IMR-90 (cell line): ENCODE results near the gene MRPL58. TPM values are rescaled to one million over a fixed set of nuclear protein-coding genes. Genes with fewer than 3 reads are reported as not detected.

ENCODE experiments used
- ATAC-seq: fragments of 200-7000 bp; cut with Tn5 transposase; 2 replicates; pipeline ENCODE4 v1.9.1; 2020; ENCODE audit warnings: low read depth, mild to moderate bottlenecking, moderate library complexity
- BruUV-seq: library from RNA; stranded (reverse); fragments of 400-500 nt; replicated peaks from 2 replicates; lab custom pipeline; 2021; lab: Mats Ljungman, UMichigan
- CTCF ChIA-PET: fragments of 300-600 bp; formaldehyde crosslinking; extraction: SDS; loops from one replicate; lab custom pipeline; 2021; ENCODE audit warnings: antibody characterized with exemption; lab: Yijun Ruan, JAX
- POLR2A ChIA-PET: fragments of 300-600 bp; sonication (Branson Sonifier 250); formaldehyde crosslinking; loops from one replicate; lab custom pipeline; 2022; ENCODE audit warnings: antibody characterized with exemption; ENCODE audit not compliant: unreplicated experiment; lab: Charles Lee
- DNase-seq: peaks from one replicate; pipeline ENCODE4 v3.0.0; 2013
- H2AFZ ChIP-seq: replicated peaks from 2 replicates; pipeline ENCODE3; 2013; ENCODE audit warnings: low read length, mild to moderate bottlenecking; ENCODE audit not compliant: poor library complexity
- H2AK5ac ChIP-seq: 2 replicates; pipeline ENCODE4 v1.6.1; 2013; ENCODE audit warnings: low read depth, low read length, inconsistent platforms
- H2AK9ac ChIP-seq: replicated peaks from 2 replicates; pipeline ENCODE3; 2013; ENCODE audit warnings: mild to moderate bottlenecking, low read depth, low read length, moderate library complexity; ENCODE audit not compliant: poor library complexity
- H2BK120ac ChIP-seq: 2 replicates; pipeline ENCODE4 v1.6.1; 2013; ENCODE audit warnings: low read depth, low read length, inconsistent platforms
- H2BK15ac ChIP-seq: 3 replicates; pipeline ENCODE4 v1.6.1; 2013; ENCODE audit warnings: low read depth, low read length, inconsistent platforms
- H2BK20ac ChIP-seq: 2 replicates; pipeline ENCODE4 v1.6.1; 2013; ENCODE audit warnings: low read depth, mild to moderate bottlenecking, inconsistent platforms, low read length, moderate library complexity
- H2BK5ac ChIP-seq: 2 replicates; pipeline ENCODE4 v1.6.1; 2013; ENCODE audit warnings: mild to moderate bottlenecking, low read depth, low read length, inconsistent platforms; ENCODE audit not compliant: poor library complexity, severe bottlenecking
- H3K14ac ChIP-seq: replicated peaks from 2 replicates; pipeline ENCODE4 v1.6.1; 2013; ENCODE audit warnings: low read depth, low read length, inconsistent platforms
- H3K18ac ChIP-seq: 2 replicates; pipeline ENCODE4 v1.6.1; 2013; ENCODE audit warnings: low read depth, low read length, control low read depth
- H3K23ac ChIP-seq: 2 replicates; pipeline ENCODE4 v1.6.1; 2013; ENCODE audit warnings: low read depth, low read length, inconsistent platforms
- H3K27ac ChIP-seq: 2 replicates; pipeline ENCODE4 v1.5.1; 2013; ENCODE audit warnings: mild to moderate bottlenecking, control low read depth, low read length; ENCODE audit not compliant: insufficient read depth
- H3K27me3 ChIP-seq: 2 replicates; pipeline ENCODE4 v1.6.1; 2013; ENCODE audit warnings: low read length; ENCODE audit not compliant: control insufficient read depth, insufficient read depth
- H3K36me3 ChIP-seq: 2 replicates; pipeline ENCODE4 v1.6.1; 2013; ENCODE audit warnings: low read length, mixed read lengths; ENCODE audit not compliant: control insufficient read depth, insufficient read depth
- H3K4ac ChIP-seq: 2 replicates; pipeline ENCODE4 v1.6.1; 2013; ENCODE audit warnings: low read depth, low read length, inconsistent platforms
- H3K4me1 ChIP-seq: 2 replicates; pipeline ENCODE4 v1.6.1; 2013; ENCODE audit warnings: low read length, mixed read lengths; ENCODE audit not compliant: control insufficient read depth, insufficient read depth
- H3K4me2 ChIP-seq: 2 replicates; pipeline ENCODE4 v1.6.1; 2013; ENCODE audit warnings: low read depth, mild to moderate bottlenecking, control low read depth, low read length, moderate library complexity
- H3K4me3 ChIP-seq: 2 replicates; pipeline ENCODE4 v1.5.1; 2013; ENCODE audit warnings: low read depth, mild to moderate bottlenecking, control low read depth, low read length, moderate library complexity; ENCODE audit not compliant: insufficient read depth
- H3K56ac ChIP-seq: 2 replicates; pipeline ENCODE4 v1.6.1; 2013; ENCODE audit warnings: low read length, inconsistent platforms; ENCODE audit not compliant: insufficient read depth; ENCODE audit errors: extremely low read depth
- H3K79me1 ChIP-seq, 2 experiments: 2 replicates each; pipeline ENCODE4 v1.6.1; 2013; ENCODE audit warnings: low read length in 2 of 2, inconsistent platforms in 1 of 2, low read depth in 1 of 2
- H3K9ac ChIP-seq: 2 replicates; pipeline ENCODE4 v1.6.1; 2013; ENCODE audit warnings: low read depth, low read length, control low read depth
- H3K9me1 ChIP-seq: 2 replicates; pipeline ENCODE4 v1.6.1; 2013; ENCODE audit warnings: low read length, inconsistent platforms; ENCODE audit not compliant: insufficient read depth
- H3K9me3 ChIP-seq: 2 replicates; pipeline ENCODE4 v1.6.1; 2013; ENCODE audit warnings: low read length; ENCODE audit not compliant: control insufficient read depth, insufficient read depth
- H4K20me1 ChIP-seq: 2 replicates; pipeline ENCODE4 v1.6.1; 2013; ENCODE audit warnings: low read length, inconsistent platforms; ENCODE audit not compliant: insufficient read depth
- H4K5ac ChIP-seq: 2 replicates; pipeline ENCODE4 v1.6.1; 2013; ENCODE audit warnings: mild to moderate bottlenecking, low read depth, low read length, control low read depth
- H4K8ac ChIP-seq, 2 experiments: 2 replicates each; pipeline ENCODE4 v1.6.1; 2013; ENCODE audit warnings: low read depth in 2 of 2, low read length in 2 of 2, control low read depth in 1 of 2, inconsistent platforms in 1 of 2
- H4K91ac ChIP-seq: 2 replicates; pipeline ENCODE4 v1.6.1; 2013; ENCODE audit warnings: low read depth, low read length, inconsistent platforms; ENCODE audit not compliant: insufficient read depth
- BHLHE40 ChIP-seq: fragments of 150-350 bp; IDR thresholded peaks from 2 replicates; pipeline ENCODE4 v1.6.1; 2016; ENCODE audit warnings: mild to moderate bottlenecking, low read depth, low read length
- CEBPB ChIP-seq: IDR thresholded peaks from 2 replicates; pipeline ENCODE4 v1.6.1; 2012; ENCODE audit warnings: low read depth, low read length, improper control_type of control experiment
- CHD1 ChIP-seq: IDR thresholded peaks from 2 replicates; pipeline ENCODE4 v1.6.1; 2012; ENCODE audit warnings: low read depth, low read length, improper control_type of control experiment
- CTCF ChIP-seq: conservative IDR thresholded peaks from 2 replicates; pipeline ENCODE4 v1.5.1; 2012; ENCODE audit warnings: mild to moderate bottlenecking, low read depth, low read length, improper control_type of control experiment
- ELK1 ChIP-seq: fragments of 150-350 bp; IDR thresholded peaks from 2 replicates; pipeline ENCODE4 v1.6.1; 2016; ENCODE audit warnings: low read depth, mild to moderate bottlenecking, low read length, moderate library complexity, borderline replicate concordance
- FOS ChIP-seq: fragments of 150-350 bp; IDR thresholded peaks from 2 replicates; pipeline ENCODE4 v1.6.1; 2016; ENCODE audit warnings: low read depth, low read length
- MAFK ChIP-seq: IDR thresholded peaks from 2 replicates; pipeline ENCODE4 v1.6.1; 2012; ENCODE audit warnings: low read depth, low read length, improper control_type of control experiment
- MAZ ChIP-seq: IDR thresholded peaks from 2 replicates; pipeline ENCODE4 v1.6.1; 2012; ENCODE audit warnings: low read depth, mild to moderate bottlenecking, low read length, improper control_type of control experiment, moderate library complexity, borderline replicate concordance
- MXI1 ChIP-seq: IDR thresholded peaks from 2 replicates; pipeline ENCODE4 v1.6.1; 2012; ENCODE audit warnings: low read depth, mild to moderate bottlenecking, low read length, moderate library complexity, borderline replicate concordance
- NFE2L2 ChIP-seq: fragments of 150-350 bp; IDR thresholded peaks from 2 replicates; pipeline ENCODE4 v1.6.1; 2016; ENCODE audit warnings: low read depth, mild to moderate bottlenecking, low read length
- POLR2A ChIP-seq: IDR thresholded peaks from 2 replicates; pipeline ENCODE4 v1.6.1; 2012; ENCODE audit warnings: mild to moderate bottlenecking, low read depth, low read length
- RAD21 ChIP-seq: IDR thresholded peaks from 2 replicates; pipeline ENCODE4 v1.6.1; 2012; ENCODE audit warnings: low read length, improper control_type of control experiment
- RCOR1 ChIP-seq: IDR thresholded peaks from 2 replicates; pipeline ENCODE4 v1.6.1; 2012; ENCODE audit warnings: mild to moderate bottlenecking, low read length, improper control_type of control experiment; ENCODE audit not compliant: insufficient replicate concordance
- SMC3 ChIP-seq: fragments of 150-350 bp; IDR thresholded peaks from 2 replicates; pipeline ENCODE4 v1.6.1; 2016; ENCODE audit warnings: low read depth, mild to moderate bottlenecking, antibody characterized with exemption, low read length, moderate library complexity
- USF2 ChIP-seq: fragments of 150-350 bp; IDR thresholded peaks from 2 replicates; pipeline ENCODE4 v1.6.1; 2017; ENCODE audit warnings: mild to moderate bottlenecking, antibody characterized with exemption, low read length, low read depth
- WGBS, 2 experiments: methylation state at CpG; one replicate each; pipeline versions ENCODE4 v1.1.5 to v1.1.7; 2013; ENCODE audit warnings: missing lambda C conversion rate in 2 of 2; ENCODE audit not compliant: insufficient read length in 1 of 2; ENCODE audit errors: extremely low coverage in 2 of 2; 5-methylcytosine and 5-hydroxymethylcytosine counted together
- dilution Hi-C: fragments of 300-500 bp; cut with HindIII; formaldehyde crosslinking; loops from one replicate; pipeline ENCODE4 v1.14.3; 2018; ENCODE audit warnings: low sequenced_read_pairs; ENCODE audit not compliant: unreplicated experiment
- in situ Hi-C: fragments of 300-500 bp; cut with MboI; formaldehyde crosslinking; loops from 3 replicates; pipeline ENCODE4 v1.14.3; 2019; ENCODE audit warnings: low sequenced_read_pairs, inconsistent platforms, mixed read lengths
- intact Hi-C: fragments of 100-400 bp; cut with micrococcal nuclease; formaldehyde crosslinking; loops from 2 replicates; pipeline ENCODE4 v1.10.0; 2022
- polyA plus RNA-seq, 3 experiments: library from polyadenylated mRNA; depleted of rRNA; stranded (reverse); fragments of >200 nt; gene quantifications; 2 replicates each; pipeline ENCODE4 v1.2.3, GENCODE V29; 2012; ENCODE audit warnings: low replicate concordance in 1 of 3
- total RNA-seq: library from RNA; depleted of rRNA; stranded (reverse); fragments of >200 nt; gene quantifications from 2 replicates; pipeline ENCODE4 v1.2.3, GENCODE V29; 2012

MRPL58 gene
- total and polyA plus RNA-seq, 2 of the 4 experiments (the other 2 are of a cell fraction), result 42.5 to 53.0 TPM

GRCh38 chr17:74979408-74980146, 32.9 kb upstream of the MRPL58 start:
- Histone ChIP-seq H2AFZ (no peak overlapping the region), H2AK5ac (no peak overlapping the region), H3K56ac (no peak overlapping the region), H3K4me1 (peaks cover 10% of the 10 kb centered on the region), H3K9me3 (no peaks in the 10 kb centered on the region), H3K79me1 (peaks cover 4 to 12% of the 10 kb centered on the region in 2 experiments; a peak in 3 of 4 replicates), H3K36me3 (no peaks in the 10 kb centered on the region), H3K27ac (no peak overlapping the region), H4K91ac (no peak overlapping the region), H3K27me3 (peaks cover 13% of the 10 kb centered on the region), H3K9me1 (peaks cover 5% of the 10 kb centered on the region), H2BK5ac (no peak overlapping the region), H2BK15ac (no peak overlapping the region), H3K23ac (no peak overlapping the region), H4K8ac (no peak overlapping the region), H3K14ac (no peak overlapping the region), H3K4me2 (no peak overlapping the region), H3K9ac (no peak overlapping the region), H3K4ac (no peak overlapping the region), H3K18ac (no peak overlapping the region), H2AK9ac (no peak overlapping the region), H4K20me1 (no peaks in the 10 kb centered on the region), H2BK20ac (no peak overlapping the region), H2BK120ac (no peak overlapping the region), H3K4me3 (no peak overlapping the region), H4K5ac (no peak overlapping the region)
- POLR2A ChIA-PET, result no interaction called here
- CTCF ChIA-PET, result no interaction called here
- DNase-seq (no peak), ATAC-seq (no peak)
- intact Hi-C loops, result no loop called here
- BruUV-seq, result no TSS peak
- TF ChIP-seq CEBPB, result no peak
- no peak for TF ChIP-seq CTCF
- TF ChIP-seq SMC3, result no peak
- no peak for TF ChIP-seq MAFK
- TF ChIP-seq MAZ, result no peak
- no peak for TF ChIP-seq CHD1
- no peak for TF ChIP-seq USF2
- no peak for TF ChIP-seq MXI1
- no peak for TF ChIP-seq FOS
- TF ChIP-seq RAD21, result no peak
- no peak for TF ChIP-seq BHLHE40
- TF ChIP-seq RCOR1, result no peak
- TF ChIP-seq POLR2A, result no peak
- TF ChIP-seq NFE2L2, result no peak
- TF ChIP-seq ELK1, result no peak
- WGBS, 2 experiments, result 74% methylated on average over 5 of the region's 17 CpGs; no CpG with 5 or more reads in 1 of the 2 experiments
- in situ Hi-C loops, result no loop called here
- dilution Hi-C loops, result no loop called here
